Osteoblast (primary cell): ENCODE results near the gene SMIM3. TPM values are rescaled to one million over a fixed set of nuclear protein-coding genes. Genes with fewer than 3 reads are reported as not detected.

Source experiments
- DNase-seq: peaks from one replicate; pipeline ENCODE4 v3.0.0; 2011; ENCODE audit warnings: low spot score, mixed read lengths; ENCODE audit not compliant: insufficient read length; ENCODE audit errors: missing footprints
- H2AFZ ChIP-seq: 2 replicates; pipeline ENCODE4 v1.6.0; 2011; ENCODE audit warnings: mild to moderate bottlenecking, low read length
- H3K27ac ChIP-seq: 2 replicates; pipeline ENCODE4 v1.5.1; 2011; ENCODE audit warnings: mild to moderate bottlenecking, low read depth, low read length, moderate library complexity
- H3K27me3 ChIP-seq: 2 replicates; pipeline ENCODE4 v1.6.0; 2012; ENCODE audit warnings: mild to moderate bottlenecking, control low read depth, inconsistent platforms, low read length, moderate library complexity; ENCODE audit not compliant: insufficient read depth
- H3K36me3 ChIP-seq: 2 replicates; pipeline ENCODE4 v1.5.1; 2011; ENCODE audit warnings: mild to moderate bottlenecking, low read length, control low read depth, moderate library complexity; ENCODE audit not compliant: insufficient read depth
- H3K4me1 ChIP-seq: 2 replicates; pipeline ENCODE4 v1.5.1; 2011; ENCODE audit warnings: mild to moderate bottlenecking, low read length, control low read depth, moderate library complexity; ENCODE audit not compliant: insufficient read depth
- H3K4me2 ChIP-seq: 2 replicates; pipeline ENCODE4 v1.6.0; 2011; ENCODE audit warnings: mild to moderate bottlenecking, low read length; ENCODE audit not compliant: insufficient read depth
- H3K4me3 ChIP-seq: fragments of 200-600 bp; sonication (generic); 3 replicates; pipeline ENCODE4 v1.5.1; 2012; ENCODE audit warnings: mild to moderate bottlenecking, low read length, inconsistent platforms; ENCODE audit not compliant: insufficient read depth
- H3K79me2 ChIP-seq: 2 replicates; pipeline ENCODE4 v1.6.0; 2012; ENCODE audit warnings: mild to moderate bottlenecking, low read length, control low read depth, inconsistent platforms; ENCODE audit not compliant: insufficient read depth
- H3K9me3 ChIP-seq: 2 replicates; pipeline ENCODE4 v1.5.1; 2011; ENCODE audit warnings: low read depth, low read length, control low read depth
- H4K20me1 ChIP-seq: 2 replicates; pipeline ENCODE4 v1.6.0; 2012; ENCODE audit warnings: mild to moderate bottlenecking, low read length, control low read depth; ENCODE audit not compliant: insufficient read depth
- total RNA-seq: library from RNA; depleted of rRNA; stranded (reverse); fragments of >200 nt; gene quantifications from 2 replicates; pipeline ENCODE4 v1.2.3, GENCODE V29; 2012
- TF ChIP-seq, protein P1 (sequence below): IDR thresholded peaks from 2 replicates; pipeline ENCODE4 v1.5.1; 2011; ENCODE audit warnings: mild to moderate bottlenecking, low read depth, low read length, moderate library complexity; ENCODE audit errors: extremely low read depth

SMIM3 gene
- total RNA-seq, 1 donor, result 46.3 TPM

DNA sequence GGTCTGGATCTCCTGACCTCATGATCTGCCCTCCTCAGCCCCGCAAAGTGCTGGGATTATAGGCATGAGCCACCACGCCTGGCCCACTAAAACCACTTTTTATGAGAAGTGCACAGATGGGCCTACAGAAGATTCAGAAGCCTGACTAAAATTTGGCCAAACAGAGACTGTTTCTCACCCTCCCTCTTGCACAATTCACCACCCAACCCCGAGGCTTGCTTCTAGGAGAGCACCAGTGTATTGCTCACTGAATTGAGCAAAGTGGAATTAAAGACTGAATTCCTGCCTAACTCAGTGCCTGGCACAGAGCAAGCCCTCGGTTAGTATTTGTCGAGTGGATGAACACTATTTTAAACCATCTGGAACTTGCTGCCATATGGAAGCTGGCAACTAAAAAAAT is 16.3 kb upstream of the SMIM3 start:
- no peaks in the 10 kb centered on the region for H3K9me3 ChIP-seq
- TF ChIP-seq, protein P1, sequence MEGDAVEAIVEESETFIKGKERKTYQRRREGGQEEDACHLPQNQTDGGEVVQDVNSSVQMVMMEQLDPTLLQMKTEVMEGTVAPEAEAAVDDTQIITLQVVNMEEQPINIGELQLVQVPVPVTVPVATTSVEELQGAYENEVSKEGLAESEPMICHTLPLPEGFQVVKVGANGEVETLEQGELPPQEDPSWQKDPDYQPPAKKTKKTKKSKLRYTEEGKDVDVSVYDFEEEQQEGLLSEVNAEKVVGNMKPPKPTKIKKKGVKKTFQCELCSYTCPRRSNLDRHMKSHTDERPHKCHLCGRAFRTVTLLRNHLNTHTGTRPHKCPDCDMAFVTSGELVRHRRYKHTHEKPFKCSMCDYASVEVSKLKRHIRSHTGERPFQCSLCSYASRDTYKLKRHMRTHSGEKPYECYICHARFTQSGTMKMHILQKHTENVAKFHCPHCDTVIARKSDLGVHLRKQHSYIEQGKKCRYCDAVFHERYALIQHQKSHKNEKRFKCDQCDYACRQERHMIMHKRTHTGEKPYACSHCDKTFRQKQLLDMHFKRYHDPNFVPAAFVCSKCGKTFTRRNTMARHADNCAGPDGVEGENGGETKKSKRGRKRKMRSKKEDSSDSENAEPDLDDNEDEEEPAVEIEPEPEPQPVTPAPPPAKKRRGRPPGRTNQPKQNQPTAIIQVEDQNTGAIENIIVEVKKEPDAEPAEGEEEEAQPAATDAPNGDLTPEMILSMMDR, result no peak
- H3K4me1 ChIP-seq, result peaks cover 25% of the 10 kb centered on the region
- no peaks in the 10 kb centered on the region for H3K36me3 ChIP-seq
- no peak overlapping the region for H2AFZ ChIP-seq
- H3K27ac ChIP-seq, result no peak overlapping the region
- no peak overlapping the region for H3K4me2 ChIP-seq
- no peak overlapping the region for H3K4me3 ChIP-seq
- H3K79me2 ChIP-seq, result peaks cover 11% of the 10 kb centered on the region
- no peak for DNase-seq
- peaks cover 2% of the 10 kb centered on the region for H4K20me1 ChIP-seq
- H3K27me3 ChIP-seq, result no peaks in the 10 kb centered on the region

DNA sequence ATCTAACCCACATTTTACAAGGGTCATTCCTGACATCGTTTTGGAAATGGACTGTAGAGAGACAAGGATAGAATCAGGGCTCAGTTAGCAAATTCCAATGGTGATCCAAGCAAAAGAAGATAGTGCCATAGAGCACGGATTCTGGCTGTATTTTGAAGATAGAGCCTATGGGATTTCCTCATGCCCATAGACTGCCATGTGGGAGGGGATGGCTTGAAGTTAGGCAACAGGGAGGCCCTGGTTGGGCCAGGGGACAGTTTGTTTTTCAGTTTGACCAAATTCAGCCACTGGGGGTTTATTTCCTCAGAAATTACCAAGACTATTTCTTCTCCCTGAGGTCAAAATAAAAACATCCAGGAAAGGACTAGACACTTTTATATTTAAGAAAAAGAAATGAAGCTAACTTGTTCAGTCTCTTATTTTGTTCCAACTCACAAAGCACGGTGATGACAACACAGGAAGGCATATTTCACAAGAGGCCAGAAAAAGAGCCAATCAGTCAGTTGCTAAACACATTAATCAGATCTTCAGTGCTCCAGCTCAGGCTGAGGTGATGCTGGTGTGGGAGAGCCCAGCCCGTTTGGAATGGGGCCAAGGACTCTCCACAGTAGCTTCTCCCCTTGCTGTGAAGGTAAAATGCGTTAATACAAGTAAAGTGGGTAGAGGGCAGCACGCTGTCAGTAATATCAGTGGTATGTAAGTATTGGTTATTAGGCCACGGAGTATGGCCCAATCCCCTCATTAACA is 15.4 kb upstream of the SMIM3 start:
- TF ChIP-seq, protein P1, result no peak
- H3K4me2 ChIP-seq, result peak overlapping the region; percentile 25
- H3K9me3 ChIP-seq, result no peaks in the 10 kb centered on the region
- no peaks in the 10 kb centered on the region for H3K27me3 ChIP-seq
- peak overlapping the region; percentile 33 for H2AFZ ChIP-seq
- no peaks in the 10 kb centered on the region for H3K36me3 ChIP-seq
- no peak for DNase-seq
- peaks cover 17% of the 10 kb centered on the region for H3K4me1 ChIP-seq
- H3K4me3 ChIP-seq, result no peak overlapping the region
- H3K27ac ChIP-seq, result peak overlapping the region; percentile 70
- H4K20me1 ChIP-seq, result no peaks in the 10 kb centered on the region
- peaks cover under 1% of the 10 kb centered on the region for H3K79me2 ChIP-seq

DNA sequence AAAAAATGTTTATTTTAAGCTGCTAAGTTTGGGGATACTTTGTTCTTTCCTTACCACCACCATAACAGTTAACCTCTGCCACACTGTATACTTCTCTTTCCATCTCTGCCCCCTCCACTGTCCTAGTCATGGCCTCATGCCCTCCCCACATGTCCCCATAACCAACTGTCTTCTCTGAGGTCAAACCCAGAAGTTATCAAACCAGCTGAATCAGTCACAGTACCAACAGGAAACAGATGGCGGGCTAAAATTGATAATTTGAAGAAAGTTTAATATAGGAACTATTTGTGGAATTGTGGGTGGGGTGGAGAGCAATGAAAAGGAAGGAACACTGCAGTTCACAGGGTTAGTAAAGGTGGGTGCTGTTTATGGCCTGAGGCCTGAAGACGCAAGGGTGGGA is 14.0 kb upstream of the SMIM3 start:
- Histone ChIP-seq H3K9me3 (no peaks in the 10 kb centered on the region), H3K27me3 (no peaks in the 10 kb centered on the region), H3K4me2 (no peak overlapping the region), H3K4me3 (no peak overlapping the region), H4K20me1 (no peaks in the 10 kb centered on the region), H3K79me2 (no peaks in the 10 kb centered on the region), H3K36me3 (no peaks in the 10 kb centered on the region), H2AFZ (no peak overlapping the region), H3K27ac (no peak overlapping the region), H3K4me1 (peaks cover 12% of the 10 kb centered on the region)
- DNase-seq, result no peak
- TF ChIP-seq, protein P1, result no peak

DNA sequence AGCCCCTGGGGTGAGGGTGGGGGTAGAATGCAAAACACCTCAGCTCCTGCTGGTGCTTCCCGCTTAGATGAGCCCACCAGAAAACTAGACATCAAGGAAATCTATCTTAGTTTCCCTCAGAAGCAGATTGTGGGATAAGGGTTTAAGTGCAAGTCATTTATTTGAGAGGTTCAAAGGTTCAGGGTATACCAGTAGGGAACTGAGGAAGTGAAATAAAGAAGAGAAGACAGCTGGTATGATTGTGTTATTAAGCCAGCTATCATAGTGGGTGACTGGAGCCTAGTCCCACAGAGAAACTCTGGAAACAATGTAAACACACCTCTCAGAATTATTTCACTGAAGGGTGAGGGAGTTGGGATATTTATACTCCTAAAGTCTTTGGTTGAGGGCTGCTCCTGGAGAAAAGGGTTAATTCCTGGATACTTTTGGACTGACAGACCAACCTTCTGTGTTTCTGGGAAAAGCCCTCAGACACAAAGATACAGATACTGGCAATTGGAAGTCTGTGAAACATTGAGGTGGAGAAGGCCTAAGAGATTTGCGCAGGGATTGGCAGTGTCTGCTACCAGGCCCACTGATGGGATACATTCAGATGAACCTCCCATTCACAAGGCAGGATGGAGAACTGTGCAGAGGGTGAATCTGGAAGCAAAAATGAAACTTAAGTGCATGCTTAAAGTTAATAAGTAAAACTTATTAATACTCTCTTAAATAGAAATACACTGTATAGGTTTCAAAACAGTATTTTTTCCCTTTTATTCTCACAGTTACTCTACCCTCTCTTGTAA is 13.4 kb upstream of the SMIM3 start:
- Histone ChIP-seq H3K36me3 (no peaks in the 10 kb centered on the region), H2AFZ (no peak overlapping the region), H3K4me3 (no peak overlapping the region), H3K4me2 (no peak overlapping the region), H3K79me2 (no peaks in the 10 kb centered on the region), H4K20me1 (no peaks in the 10 kb centered on the region), H3K27ac (no peak overlapping the region), H3K27me3 (no peaks in the 10 kb centered on the region), H3K9me3 (no peaks in the 10 kb centered on the region), H3K4me1 (peaks cover 12% of the 10 kb centered on the region)
- TF ChIP-seq, protein P1, result no peak
- DNase-seq, result no peak
